ENCODE results near the gene TRAPPC8.
"Not testable (repeated sequence)": the region's sequence is repeated elsewhere in the genome, so short reads cannot be mapped to it uniquely, and the experiment has no call there.

TRAPPC8 gene

GRCh38 chr18:31819106-31819924, 123.6 kb downstream of the TRAPPC8 start:
- Mint-ChIP-seq H3K4me1 (no peaks in the 10 kb centered on the region), H3K4me3 (no peak overlapping the region), H3K9me3 (no peaks in the 10 kb centered on the region), H3K27me3 (no peaks in the 10 kb centered on the region), H3K27ac (no peak overlapping the region), H3K36me3 (no peaks in the 10 kb centered on the region)
- CTCF ChIA-PET: interaction anchor here (0.7 to 1.1 kb wide), 2 partner anchors 17 to 159 kb away, joined by 3 to 4 read pairs; no protein-coding TSS in a partner anchor
- DNase-seq: no peak

GRCh38 chr18:31814132-31814531, 128.8 kb downstream of the TRAPPC8 start:
- CTCF ChIA-PET: no interaction called here
- H3K4me1 Mint-ChIP-seq: no peaks in the 10 kb centered on the region
- H3K27me3 Mint-ChIP-seq: peaks cover 5% of the 10 kb centered on the region
- DNase-seq: no peak
- H3K36me3 Mint-ChIP-seq: no peaks in the 10 kb centered on the region
- no peak overlapping the region for H3K27ac Mint-ChIP-seq
- H3K4me3 Mint-ChIP-seq: no peak overlapping the region
- no peaks in the 10 kb centered on the region for H3K9me3 Mint-ChIP-seq

- H3K27me3 Mint-ChIP-seq, H3K4me3 Mint-ChIP-seq, H3K4me1 Mint-ChIP-seq, CTCF ChIA-PET, H3K27ac Mint-ChIP-seq, H3K36me3 Mint-ChIP-seq, DNase-seq, H3K9me3 Mint-ChIP-seq: not testable (repeated sequence)
Measured at GRCh38 chr18:31810336-31811130, 132.4 kb downstream of the TRAPPC8 start.

- H3K27me3 Mint-ChIP-seq, H3K4me1 Mint-ChIP-seq, CTCF ChIA-PET, H3K27ac Mint-ChIP-seq, H3K36me3 Mint-ChIP-seq, H3K9me3 Mint-ChIP-seq, DNase-seq, H3K4me3 Mint-ChIP-seq: not testable (repeated sequence)
Measured at GRCh38 chr18:31809049-31809448, 133.9 kb downstream of the TRAPPC8 start.

GRCh38 chr18:31801078-31801477, 141.8 kb downstream of the TRAPPC8 start:
- Mint-ChIP-seq H3K4me3 (no peak overlapping the region), H3K9me3 (no peaks in the 10 kb centered on the region), H3K4me1 (no peaks in the 10 kb centered on the region), H3K36me3 (no peaks in the 10 kb centered on the region), H3K27ac (no peak overlapping the region), H3K27me3 (no peaks in the 10 kb centered on the region)
- CTCF ChIA-PET: no interaction called here
- no peak for DNase-seq

GRCh38 chr18:31799257-31799656, 143.7 kb downstream of the TRAPPC8 start:
- H3K4me3 Mint-ChIP-seq, H3K27ac Mint-ChIP-seq, H3K9me3 Mint-ChIP-seq, H3K36me3 Mint-ChIP-seq, H3K27me3 Mint-ChIP-seq, H3K4me1 Mint-ChIP-seq, DNase-seq, CTCF ChIA-PET: not testable (repeated sequence)

- H3K9me3 Mint-ChIP-seq: no peaks in the 10 kb centered on the region
- H3K4me1 Mint-ChIP-seq: no peaks in the 10 kb centered on the region
- no peak overlapping the region for H3K4me3 Mint-ChIP-seq
- H3K36me3 Mint-ChIP-seq: no peaks in the 10 kb centered on the region
- CTCF ChIA-PET: no interaction called here
- H3K27me3 Mint-ChIP-seq: peaks cover 3% of the 10 kb centered on the region
- no peak for DNase-seq
- H3K27ac Mint-ChIP-seq: no peak overlapping the region
Measured at GRCh38 chr18:31798399-31798798, 144.5 kb downstream of the TRAPPC8 start.

GRCh38 chr18:31795747-31796146, 147.2 kb downstream of the TRAPPC8 start:
- Mint-ChIP-seq H3K9me3 (no peaks in the 10 kb centered on the region), H3K27me3 (peaks cover 3% of the 10 kb centered on the region), H3K27ac (no peak overlapping the region), H3K4me3 (no peak overlapping the region), H3K36me3 (no peaks in the 10 kb centered on the region), H3K4me1 (no peaks in the 10 kb centered on the region)
- CTCF ChIA-PET: no interaction called here
- DNase-seq: no peak

- H3K27ac Mint-ChIP-seq: no peak overlapping the region
Measured at GRCh38 chr18:31793531-31793930, 149.4 kb downstream of the TRAPPC8 start.

GRCh38 chr18:31792580-31792911, 150.4 kb downstream of the TRAPPC8 start:
- Mint-ChIP-seq H3K27me3 (peaks cover 3% of the 10 kb centered on the region), H3K4me1 (no peaks in the 10 kb centered on the region)

More at GRCh38 chr18:31793531-31793930, 149.4 kb downstream of the TRAPPC8 start:
- Mint-ChIP-seq H3K9me3 (no peaks in the 10 kb centered on the region), H3K27me3 (peaks cover 3% of the 10 kb centered on the region), H3K36me3 (no peaks in the 10 kb centered on the region), H3K4me1 (no peaks in the 10 kb centered on the region), H3K4me3 (no peak overlapping the region)
- no peak for DNase-seq
- CTCF ChIA-PET: no interaction called here

GRCh38 chr18:31791817-31792579, 150.9 kb downstream of the TRAPPC8 start:
- Mint-ChIP-seq H3K4me1 (no peaks in the 10 kb centered on the region), H3K27ac (no peak overlapping the region), H3K36me3 (no peaks in the 10 kb centered on the region), H3K4me3 (no peak overlapping the region), H3K27me3 (peaks cover 3% of the 10 kb centered on the region), H3K9me3 (no peaks in the 10 kb centered on the region)
- CTCF ChIA-PET: no interaction called here
- DNase-seq: no peak

More at GRCh38 chr18:31792580-31792911, 150.4 kb downstream of the TRAPPC8 start:
- H3K27ac Mint-ChIP-seq: no peak overlapping the region
- no peaks in the 10 kb centered on the region for H3K9me3 Mint-ChIP-seq
- CTCF ChIA-PET: no interaction called here
- no peaks in the 10 kb centered on the region for H3K36me3 Mint-ChIP-seq
- DNase-seq: no peak
- no peak overlapping the region for H3K4me3 Mint-ChIP-seq

- Mint-ChIP-seq H3K27me3 (no peaks in the 10 kb centered on the region), H3K4me3 (no peak overlapping the region), H3K4me1 (no peaks in the 10 kb centered on the region), H3K9me3 (no peaks in the 10 kb centered on the region), H3K27ac (no peak overlapping the region), H3K36me3 (no peaks in the 10 kb centered on the region)
- CTCF ChIA-PET: no interaction called here
- no peak for DNase-seq
Measured at GRCh38 chr18:31789409-31789808, 153.5 kb downstream of the TRAPPC8 start.

GRCh38 chr18:31783059-31783458, 159.9 kb downstream of the TRAPPC8 start:
- DNase-seq: no peak
- CTCF ChIA-PET: no interaction called here
- H3K9me3 Mint-ChIP-seq: peaks cover 9% of the 10 kb centered on the region
- no peak overlapping the region for H3K27ac Mint-ChIP-seq
- H3K36me3 Mint-ChIP-seq: no peaks in the 10 kb centered on the region
- H3K4me3 Mint-ChIP-seq: no peak overlapping the region
- H3K27me3 Mint-ChIP-seq: no peaks in the 10 kb centered on the region
- no peaks in the 10 kb centered on the region for H3K4me1 Mint-ChIP-seq

Measured in activated naive CD4-positive, alpha-beta T cell treated with anti-CD3 and anti-CD28 coated beads, Interleukin-2, amount 10 ng/mL, durations not matched to agents 7 days and 5 days (primary cell).